ENCODE measurements around the gene SLC25A12. TPM values are rescaled to one million over a fixed set of nuclear protein-coding genes. Genes with fewer than 3 reads are reported as not detected.

SLC25A12 gene
- polyA plus RNA-seq, 1 experiment = 16.3 TPM

DNA sequence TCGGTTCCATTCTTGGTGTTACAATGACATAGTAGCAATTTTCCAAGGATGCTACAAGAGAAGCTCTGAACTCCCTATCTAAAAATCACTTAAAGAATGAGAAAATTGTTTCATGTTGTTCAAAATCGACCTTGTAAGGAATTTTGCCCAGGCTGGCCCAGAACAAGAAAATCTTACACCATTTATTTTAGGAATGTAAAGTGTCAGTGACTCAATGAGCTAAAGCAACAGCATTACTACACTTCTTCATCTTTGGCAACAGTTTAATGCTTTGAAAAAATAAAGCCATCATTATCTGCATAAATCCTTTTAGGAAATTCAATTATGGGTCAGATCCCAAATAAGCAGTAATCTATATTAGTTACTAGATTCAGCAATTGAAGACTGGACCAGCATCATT lies 38.6 kb downstream of the SLC25A12 start:
- TF ChIP-seq, protein P1, sequence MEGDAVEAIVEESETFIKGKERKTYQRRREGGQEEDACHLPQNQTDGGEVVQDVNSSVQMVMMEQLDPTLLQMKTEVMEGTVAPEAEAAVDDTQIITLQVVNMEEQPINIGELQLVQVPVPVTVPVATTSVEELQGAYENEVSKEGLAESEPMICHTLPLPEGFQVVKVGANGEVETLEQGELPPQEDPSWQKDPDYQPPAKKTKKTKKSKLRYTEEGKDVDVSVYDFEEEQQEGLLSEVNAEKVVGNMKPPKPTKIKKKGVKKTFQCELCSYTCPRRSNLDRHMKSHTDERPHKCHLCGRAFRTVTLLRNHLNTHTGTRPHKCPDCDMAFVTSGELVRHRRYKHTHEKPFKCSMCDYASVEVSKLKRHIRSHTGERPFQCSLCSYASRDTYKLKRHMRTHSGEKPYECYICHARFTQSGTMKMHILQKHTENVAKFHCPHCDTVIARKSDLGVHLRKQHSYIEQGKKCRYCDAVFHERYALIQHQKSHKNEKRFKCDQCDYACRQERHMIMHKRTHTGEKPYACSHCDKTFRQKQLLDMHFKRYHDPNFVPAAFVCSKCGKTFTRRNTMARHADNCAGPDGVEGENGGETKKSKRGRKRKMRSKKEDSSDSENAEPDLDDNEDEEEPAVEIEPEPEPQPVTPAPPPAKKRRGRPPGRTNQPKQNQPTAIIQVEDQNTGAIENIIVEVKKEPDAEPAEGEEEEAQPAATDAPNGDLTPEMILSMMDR (IDR thresholded peaks at IDR 0.05; ENCODE audit: insufficient read depth, low read depth, low read length) = no peak
- Histone ChIP-seq H3K4me3 (ENCODE audit: low read depth, low read length) (no peak overlapping the region), H3K36me3 (ENCODE audit: control insufficient read depth, insufficient read depth, low read length) (no peaks in the 10 kb centered on the region), H3K27me3 (ENCODE audit: control insufficient read depth, insufficient read depth, low read length) (no peaks in the 10 kb centered on the region)
- ChIA-PET POLR2A (interaction anchor here (0.6 kb wide), 1 partner anchor 30 kb away, joined by 3 read pairs; no protein-coding TSS in a partner anchor), CTCF (no interaction called here)
- no peak for DNase-seq (ENCODE audit: low read depth)

DNA sequence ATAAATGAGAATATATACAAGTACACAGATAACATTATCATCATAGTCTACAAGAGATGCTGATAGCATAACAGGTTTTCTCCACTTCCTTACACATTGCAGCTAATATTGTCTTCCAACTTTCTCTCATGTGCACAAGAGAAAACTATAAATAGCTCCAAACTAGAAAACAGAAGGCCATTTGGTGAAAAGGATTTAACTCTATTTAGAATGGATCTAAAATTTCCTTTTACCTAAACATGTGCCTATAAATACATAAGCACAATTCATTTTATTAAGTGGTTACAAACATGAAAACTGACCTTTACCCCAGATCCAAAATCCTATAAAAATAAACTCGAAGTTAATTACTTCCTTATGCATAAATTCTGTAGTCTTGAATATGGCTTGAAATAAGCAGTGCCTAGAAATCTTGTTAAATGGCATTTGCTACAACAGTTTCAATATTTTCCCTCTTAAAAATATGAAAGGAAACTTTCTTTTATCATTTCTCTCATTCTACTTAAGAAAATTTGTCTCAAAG lies 41.6 kb downstream of the SLC25A12 start:
- Histone ChIP-seq H3K27me3 (ENCODE audit: control insufficient read depth, insufficient read depth, low read length) (no peaks in the 10 kb centered on the region), H3K4me3 (ENCODE audit: low read depth, low read length) (no peak overlapping the region), H3K36me3 (ENCODE audit: control insufficient read depth, insufficient read depth, low read length) (no peaks in the 10 kb centered on the region)
- ChIA-PET CTCF (interaction anchor here (1.0 kb wide), 1 partner anchor 254 kb away, joined by 3 read pairs; no protein-coding TSS in a partner anchor), POLR2A (no interaction called here)
- TF ChIP-seq, protein P1 (IDR thresholded peaks at IDR 0.05; ENCODE audit: insufficient read depth, low read depth, low read length) = no peak
- no peak for DNase-seq (ENCODE audit: low read depth)

DNA sequence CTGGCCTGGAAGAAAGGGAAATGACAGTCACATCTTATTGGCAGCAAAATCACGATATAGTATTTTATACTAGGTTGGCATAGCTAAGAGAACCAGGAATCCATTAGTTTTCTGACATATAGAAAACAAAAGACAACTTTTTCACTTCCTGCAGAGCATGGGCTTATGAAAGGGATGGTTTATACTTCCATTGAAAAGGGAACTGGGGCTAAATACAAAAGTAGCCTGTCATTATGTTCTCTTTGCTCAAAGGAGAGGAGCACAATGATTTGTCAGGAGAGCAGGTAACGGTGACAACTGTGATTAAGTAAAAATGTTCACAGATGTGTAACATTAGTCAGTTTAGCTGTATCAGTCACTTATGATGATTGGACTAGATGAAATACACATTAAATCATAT lies 46.4 kb downstream of the SLC25A12 start:
- Histone ChIP-seq H3K27me3 (ENCODE audit: control insufficient read depth, insufficient read depth, low read length) (no peaks in the 10 kb centered on the region), H3K36me3 (ENCODE audit: control insufficient read depth, insufficient read depth, low read length) (no peaks in the 10 kb centered on the region), H3K4me3 (ENCODE audit: low read depth, low read length) (no peak overlapping the region)
- DNase-seq (ENCODE audit: low read depth) = no peak
- POLR2A ChIA-PET = no interaction called here
- TF ChIP-seq, protein P1 (IDR thresholded peaks at IDR 0.05; ENCODE audit: insufficient read depth, low read depth, low read length) = no peak
- CTCF ChIA-PET = interaction anchor here (1.2 kb wide), 1 partner anchor 9 kb away, joined by 4 read pairs; no protein-coding TSS in a partner anchor

DNA sequence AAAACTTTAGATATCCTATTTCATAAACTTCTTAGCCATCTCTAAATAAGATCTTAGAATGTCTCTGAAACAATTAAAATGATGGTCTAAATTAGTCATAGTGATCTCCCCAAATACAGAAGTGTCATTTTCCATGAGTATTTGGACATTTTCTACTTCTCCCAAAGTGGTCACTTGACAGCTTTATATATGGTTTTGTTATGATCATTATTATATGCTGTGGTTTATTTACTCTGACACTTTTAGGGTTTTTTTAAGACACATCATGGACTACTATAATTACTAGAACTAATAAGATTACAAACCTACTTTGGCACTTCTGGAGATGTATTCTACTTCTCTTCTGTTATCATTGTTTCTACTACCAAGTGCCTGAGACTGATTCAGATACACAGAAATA lies 47.1 kb downstream of the SLC25A12 start:
- H3K4me3 ChIP-seq (ENCODE audit: low read depth, low read length) = no peak overlapping the region
- CTCF ChIA-PET = no interaction called here
- H3K36me3 ChIP-seq (ENCODE audit: control insufficient read depth, insufficient read depth, low read length) = no peaks in the 10 kb centered on the region
- DNase-seq (ENCODE audit: low read depth) = no peak
- no peaks in the 10 kb centered on the region for H3K27me3 ChIP-seq (ENCODE audit: control insufficient read depth, insufficient read depth, low read length)
- POLR2A ChIA-PET = no interaction called here
- TF ChIP-seq, protein P1 (IDR thresholded peaks at IDR 0.05; ENCODE audit: insufficient read depth, low read depth, low read length) = no peak

DNA sequence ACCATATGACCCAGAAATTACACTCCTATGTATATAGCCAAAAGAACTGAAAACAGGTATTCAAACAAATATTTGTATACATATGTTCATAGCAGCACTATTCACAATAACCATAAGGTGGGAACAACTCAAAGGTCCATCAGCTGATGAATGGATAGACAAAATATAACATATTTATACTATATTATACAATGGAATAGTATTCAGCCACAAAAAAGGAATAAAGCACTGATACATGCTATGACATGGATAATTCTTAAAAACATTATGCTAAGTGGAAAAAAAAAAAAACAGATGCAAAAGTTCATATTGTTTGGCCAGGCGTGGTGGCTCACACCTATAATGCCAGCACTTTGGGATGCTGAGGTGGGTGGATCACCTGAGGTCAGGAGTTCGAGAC lies 52.0 kb downstream of the SLC25A12 start:
- TF ChIP-seq, protein P1 (IDR thresholded peaks at IDR 0.05; ENCODE audit: insufficient read depth, low read depth, low read length) = no peak

More for the DNA sequence above, 52.0 kb downstream of the SLC25A12 start:
- Histone ChIP-seq H3K4me3 (ENCODE audit: low read depth, low read length) (no peak overlapping the region), H3K27me3 (ENCODE audit: control insufficient read depth, insufficient read depth, low read length) (no peaks in the 10 kb centered on the region), H3K36me3 (ENCODE audit: control insufficient read depth, insufficient read depth, low read length) (peaks cover 1% of the 10 kb centered on the region; the same call in 1 of the 2 replicates)
- CTCF ChIA-PET = no interaction called here
- no peak for DNase-seq (ENCODE audit: low read depth)
- POLR2A ChIA-PET = no interaction called here

All from BJ (cell line).